OCI-LY1 (cell line): ENCODE measurements around the gene MBD2.

Experiments
- H2AFZ ChIP-seq: fragments of 200-600 bp; sonication (generic), shearing (Covaris generic); 2 replicates; pipeline ENCODE4 v1.6.0; 2014; ENCODE audit warnings: antibody characterized with exemption, mild to moderate bottlenecking, low read length
- H3F3A ChIP-seq: fragments of 200-600 bp; sonication (generic), shearing (Covaris generic); 2 replicates; pipeline ENCODE4 v1.6.0; 2014; ENCODE audit warnings: mild to moderate bottlenecking, antibody characterized with exemption, low read length, moderate library complexity; ENCODE audit not compliant: insufficient read depth
- H3K27ac ChIP-seq: fragments of 200-600 bp; sonication (generic); 2 replicates; pipeline ENCODE4 v1.5.1; 2014; ENCODE audit warnings: low read length, mixed run types, mild to moderate bottlenecking, low read depth; ENCODE audit not compliant: poor library complexity, severe bottlenecking
- H3K27me3 ChIP-seq: fragments of 200-600 bp; sonication (generic); 2 replicates; pipeline ENCODE4 v1.6.0; 2014; ENCODE audit warnings: antibody characterized with exemption, mild to moderate bottlenecking, low read length, moderate library complexity; ENCODE audit not compliant: insufficient read depth
- H3K36me3 ChIP-seq: fragments of 200-600 bp; sonication (generic); 2 replicates; pipeline ENCODE4 v1.6.1; 2014; ENCODE audit warnings: mild to moderate bottlenecking, antibody characterized with exemption, low read length, moderate library complexity, mixed read lengths; ENCODE audit not compliant: insufficient read depth
- H3K4me1 ChIP-seq: fragments of 200-600 bp; sonication (generic); 2 replicates; pipeline ENCODE4 v1.5.1; 2014; ENCODE audit warnings: mild to moderate bottlenecking, low read length, moderate library complexity; ENCODE audit not compliant: insufficient read depth, severe bottlenecking
- H3K4me2 ChIP-seq: fragments of 200-600 bp; sonication (generic), shearing (Covaris generic); 2 replicates; pipeline ENCODE4 v1.6.1; 2014; ENCODE audit warnings: low read length
- H3K4me3 ChIP-seq: fragments of 200-600 bp; sonication (generic); 2 replicates; pipeline ENCODE4 v1.5.1; 2014; ENCODE audit warnings: low read length, low read depth, mild to moderate bottlenecking, mixed read lengths; ENCODE audit not compliant: poor library complexity, severe bottlenecking
- H3K79me2 ChIP-seq: fragments of 200-600 bp; shearing (Covaris generic); 2 replicates; pipeline ENCODE4 v1.6.1; 2016; ENCODE audit warnings: mixed run types, low read length, mixed read lengths; ENCODE audit not compliant: insufficient read depth
- H3K9ac ChIP-seq: fragments of 200-600 bp; sonication (generic), shearing (Covaris generic); 2 replicates; pipeline ENCODE4 v1.6.1; 2014; ENCODE audit warnings: mild to moderate bottlenecking, low read length, mixed read lengths
- H3K9me2 ChIP-seq: fragments of 200-600 bp; sonication (generic), shearing (Covaris generic); 2 replicates; pipeline ENCODE4 v1.6.1; 2014; ENCODE audit warnings: low read depth, mild to moderate bottlenecking, low read length, mixed read lengths
- H3K9me3 ChIP-seq: fragments of 200-600 bp; shearing (Covaris generic); 2 replicates; pipeline ENCODE4 v1.6.1; 2014; ENCODE audit warnings: low read length, mixed read lengths
- H4K20me1 ChIP-seq: fragments of 200-600 bp; sonication (generic), shearing (Covaris generic); 2 replicates; pipeline ENCODE4 v1.6.0; 2016; ENCODE audit warnings: mild to moderate bottlenecking, low read length; ENCODE audit not compliant: insufficient read depth
- EZH2 ChIP-seq: fragments of 200-600 bp; sonication (generic), shearing (Covaris generic); IDR thresholded peaks from 2 replicates; pipeline ENCODE4 v1.8.0; 2017; ENCODE audit warnings: borderline replicate concordance, mixed run types, mild to moderate bottlenecking, antibody characterized with exemption, low read length, moderate library complexity, mixed read lengths
- TF ChIP-seq, protein P1 (sequence below): fragments of 200-600 bp; sonication (generic), shearing (Covaris generic); IDR thresholded peaks from 2 replicates; pipeline ENCODE4 v1.5.1; 2017; ENCODE audit warnings: mild to moderate bottlenecking, antibody characterized with exemption, low read length, moderate library complexity, mixed read lengths

The MBD2 gene

DNA sequence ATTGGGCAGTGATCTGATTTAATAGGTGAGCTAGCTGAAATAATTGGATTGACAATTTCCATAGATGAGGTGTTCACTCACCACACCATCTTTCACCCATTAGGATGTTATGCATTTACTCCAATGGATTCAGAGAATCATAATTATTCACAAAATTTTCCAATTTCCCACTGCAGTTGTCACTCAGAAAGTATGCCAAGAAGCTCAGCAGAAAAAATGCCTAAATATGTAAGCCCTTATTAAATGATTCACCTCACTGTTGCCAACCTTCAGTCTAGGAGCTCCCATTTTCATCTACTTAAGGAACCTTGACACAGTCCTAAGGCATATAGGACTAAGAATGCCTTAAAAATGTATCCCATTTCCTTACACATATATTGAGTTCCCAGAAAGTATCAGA is 94.3 kb downstream of the MBD2 start:
- Histone ChIP-seq H3K27ac (no peak overlapping the region), H3K9ac (no peak overlapping the region)

DNA sequence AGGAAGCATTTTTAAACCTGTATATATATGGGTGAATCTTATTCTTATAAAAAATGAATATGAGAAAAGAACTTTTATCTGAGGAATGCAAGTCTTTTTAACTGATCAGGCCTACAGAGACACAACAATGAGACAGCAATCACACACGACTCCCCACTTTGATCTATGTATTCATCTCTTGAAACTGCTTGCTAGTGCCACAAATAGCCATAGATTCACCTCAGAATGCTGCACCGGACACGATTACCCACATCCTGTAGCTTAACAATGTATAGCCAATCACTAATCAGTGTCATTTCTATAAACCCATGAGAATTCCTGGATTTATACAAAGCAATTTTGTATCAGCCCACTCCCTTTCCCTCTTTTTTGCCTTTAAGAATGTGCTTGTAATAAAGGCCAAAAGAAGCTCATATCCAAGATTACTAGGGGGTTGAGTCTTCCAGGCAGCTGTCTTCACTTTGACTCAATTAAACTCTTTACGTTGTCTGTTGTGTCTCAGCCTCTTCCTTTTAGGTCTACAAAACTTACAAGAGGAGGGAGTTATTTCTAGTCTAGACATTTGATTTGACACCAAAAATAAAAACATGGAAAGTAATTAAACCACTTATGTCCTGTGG is 94.9 kb downstream of the MBD2 start:
- Histone ChIP-seq H3K4me2 (no peak overlapping the region), H3K27ac (no peak overlapping the region), H3K9ac (no peak overlapping the region), H3K9me2 (no peaks in the 10 kb centered on the region), H3K27me3 (no peaks in the 10 kb centered on the region), H3K79me2 (no peaks in the 10 kb centered on the region), H3K4me1 (no peaks in the 10 kb centered on the region), H2AFZ (no peak overlapping the region), H3K36me3 (no peaks in the 10 kb centered on the region), H3F3A (no peaks in the 10 kb centered on the region), H3K9me3 (no peaks in the 10 kb centered on the region), H3K4me3 (no peak overlapping the region), H4K20me1 (no peaks in the 10 kb centered on the region)
- TF ChIP-seq, protein P1, sequence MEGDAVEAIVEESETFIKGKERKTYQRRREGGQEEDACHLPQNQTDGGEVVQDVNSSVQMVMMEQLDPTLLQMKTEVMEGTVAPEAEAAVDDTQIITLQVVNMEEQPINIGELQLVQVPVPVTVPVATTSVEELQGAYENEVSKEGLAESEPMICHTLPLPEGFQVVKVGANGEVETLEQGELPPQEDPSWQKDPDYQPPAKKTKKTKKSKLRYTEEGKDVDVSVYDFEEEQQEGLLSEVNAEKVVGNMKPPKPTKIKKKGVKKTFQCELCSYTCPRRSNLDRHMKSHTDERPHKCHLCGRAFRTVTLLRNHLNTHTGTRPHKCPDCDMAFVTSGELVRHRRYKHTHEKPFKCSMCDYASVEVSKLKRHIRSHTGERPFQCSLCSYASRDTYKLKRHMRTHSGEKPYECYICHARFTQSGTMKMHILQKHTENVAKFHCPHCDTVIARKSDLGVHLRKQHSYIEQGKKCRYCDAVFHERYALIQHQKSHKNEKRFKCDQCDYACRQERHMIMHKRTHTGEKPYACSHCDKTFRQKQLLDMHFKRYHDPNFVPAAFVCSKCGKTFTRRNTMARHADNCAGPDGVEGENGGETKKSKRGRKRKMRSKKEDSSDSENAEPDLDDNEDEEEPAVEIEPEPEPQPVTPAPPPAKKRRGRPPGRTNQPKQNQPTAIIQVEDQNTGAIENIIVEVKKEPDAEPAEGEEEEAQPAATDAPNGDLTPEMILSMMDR, result no peak
- no peak for TF ChIP-seq EZH2

More for the DNA sequence above, 94.3 kb downstream of the MBD2 start:
- no peaks in the 10 kb centered on the region for H3K79me2 ChIP-seq
- H3K36me3 ChIP-seq, result no peaks in the 10 kb centered on the region
- no peaks in the 10 kb centered on the region for H3K4me1 ChIP-seq
- H2AFZ ChIP-seq, result no peak overlapping the region
- H3K9me2 ChIP-seq, result no peaks in the 10 kb centered on the region
- no peaks in the 10 kb centered on the region for H3K27me3 ChIP-seq
- H4K20me1 ChIP-seq, result no peaks in the 10 kb centered on the region
- H3K4me2 ChIP-seq, result no peak overlapping the region
- no peaks in the 10 kb centered on the region for H3K9me3 ChIP-seq
- H3F3A ChIP-seq, result no peaks in the 10 kb centered on the region
- H3K4me3 ChIP-seq, result no peak overlapping the region
- no peak for TF ChIP-seq EZH2
- TF ChIP-seq, protein P1, result no peak

DNA sequence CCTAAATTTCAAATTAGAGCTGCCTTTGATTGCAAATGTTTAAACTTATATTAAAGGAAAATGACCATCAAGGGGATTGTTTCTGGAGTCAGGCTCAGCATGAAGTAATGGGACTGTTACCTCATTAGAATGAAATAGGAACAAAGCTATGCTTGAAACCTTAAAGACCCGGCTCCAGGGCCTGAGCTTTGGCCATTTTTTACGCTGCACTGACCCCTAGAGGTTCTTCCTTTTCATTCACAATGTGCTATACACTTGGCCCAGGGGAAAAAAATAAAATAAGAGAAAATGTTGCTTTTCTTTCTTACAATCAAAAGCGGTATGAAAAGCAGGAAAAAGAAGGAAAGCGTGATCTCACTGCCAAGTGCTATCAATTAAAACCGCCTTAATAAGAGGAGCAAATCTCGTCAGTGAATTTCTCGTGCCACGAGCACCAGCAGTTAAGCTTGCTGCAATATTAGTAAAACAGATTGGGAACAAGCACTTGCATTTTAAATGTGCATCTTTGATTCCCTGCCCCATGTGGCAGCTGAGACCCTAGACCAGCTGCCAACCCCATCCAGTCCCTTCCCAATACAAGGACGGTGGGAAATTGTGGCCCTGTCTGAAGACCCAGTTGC is 96.6 kb downstream of the MBD2 start:
- H3K9me2 ChIP-seq, result no peaks in the 10 kb centered on the region
- no peak overlapping the region for H2AFZ ChIP-seq
- no peaks in the 10 kb centered on the region for H4K20me1 ChIP-seq
- H3K4me2 ChIP-seq, result no peak overlapping the region
- TF ChIP-seq, protein P1, result peak; percentile 65
- no peak for TF ChIP-seq EZH2
- H3F3A ChIP-seq, result no peaks in the 10 kb centered on the region
- no peak overlapping the region for H3K4me3 ChIP-seq
- H3K27me3 ChIP-seq, result no peaks in the 10 kb centered on the region
- H3K9me3 ChIP-seq, result no peaks in the 10 kb centered on the region
- no peaks in the 10 kb centered on the region for H3K4me1 ChIP-seq
- H3K79me2 ChIP-seq, result no peaks in the 10 kb centered on the region
- H3K36me3 ChIP-seq, result no peaks in the 10 kb centered on the region
- no peak overlapping the region for H3K9ac ChIP-seq
- no peak overlapping the region for H3K27ac ChIP-seq
